A549 (cell line): ENCODE results near the gene PIBF1. TPM values are rescaled to one million over a fixed set of nuclear protein-coding genes. Genes with fewer than 3 reads are reported as not detected.

Experiments used
- ATOH8 ChIP-seq: fragments of 250-450 bp; sonication (Bioruptor Pico); IDR thresholded peaks from 2 replicates; pipeline ENCODE4 v1.5.0; 2020; ENCODE audit warnings: low read depth, mild to moderate bottlenecking, moderate library complexity
- CBX2 ChIP-seq: fragments of 200-600 bp; sonication (generic); IDR thresholded peaks from 2 replicates; pipeline ENCODE4 v1.6.1; 2016; ENCODE audit warnings: low read depth, mild to moderate bottlenecking, borderline replicate concordance
- CHD4 ChIP-seq: fragments of 200-600 bp; sonication (generic); IDR thresholded peaks from 2 replicates; pipeline ENCODE4 v1.6.1; 2016; ENCODE audit warnings: antibody characterized with exemption, mild to moderate bottlenecking, borderline replicate concordance
- E2F6 ChIP-seq: IDR thresholded peaks from 2 replicates; pipeline ENCODE4 v1.6.1; 2012; ENCODE audit warnings: low read depth, borderline replicate concordance
- EP300 ChIP-seq, 2 experiments: fragments of >200 bp; sonication (Bioruptor Twin); formaldehyde crosslinking; IDR thresholded peaks; 2 replicates in 1 of 2; 3 replicates in 1 of 2; pipeline ENCODE4 v1.6.1; 2016 to 2017
- ESRRA ChIP-seq: fragments of 150-350 bp; IDR thresholded peaks from 2 replicates; pipeline ENCODE4 v1.6.1; 2014; ENCODE audit warnings: mild to moderate bottlenecking, low read length, borderline replicate concordance
- FOSB ChIP-seq: fragments of 250-450 bp; sonication (Bioruptor Pico); IDR thresholded peaks from 2 replicates; pipeline ENCODE4 v1.5.0; 2020; ENCODE audit warnings: mild to moderate bottlenecking, moderate library complexity
- HDAC2 ChIP-seq: fragments of 200-600 bp; sonication (generic); IDR thresholded peaks from 2 replicates; pipeline ENCODE4 v1.6.1; 2016
- HES2 ChIP-seq: fragments of >200 bp; sonication (Bioruptor Twin); formaldehyde crosslinking; IDR thresholded peaks from 2 replicates; pipeline ENCODE4 v1.6.1; 2016
- HEYL ChIP-seq: fragments of 250-450 bp; sonication (Bioruptor Pico); IDR thresholded peaks from 2 replicates; pipeline ENCODE4 v1.8.0; 2021; ENCODE audit warnings: mild to moderate bottlenecking, moderate library complexity
- HOXB5 ChIP-seq: fragments of 250-450 bp; sonication (Bioruptor Pico); IDR thresholded peaks from 2 replicates; pipeline ENCODE4 v1.5.0; 2020; ENCODE audit warnings: mild to moderate bottlenecking, moderate library complexity
- KDM5A ChIP-seq: fragments of 200-600 bp; sonication (generic); IDR thresholded peaks from 2 replicates; pipeline ENCODE4 v1.6.1; 2016; ENCODE audit warnings: antibody characterized with exemption, mild to moderate bottlenecking
- MAX ChIP-seq: IDR thresholded peaks from 2 replicates; pipeline ENCODE4 v1.6.1; 2012
- MAZ ChIP-seq: fragments of 150-350 bp; IDR thresholded peaks from 2 replicates; pipeline ENCODE4 v1.6.1; 2014; ENCODE audit warnings: antibody characterized with exemption, low read depth, low read length, borderline replicate concordance
- POLR2A ChIP-seq: IDR thresholded peaks from 2 replicates; pipeline ENCODE4 v1.6.1; 2012; ENCODE audit warnings: mild to moderate bottlenecking, low read length
- RAD21 ChIP-seq, 2 experiments: fragments of >200 bp in 1 of 2; sonication (Bioruptor Twin) in 1 of 2; formaldehyde crosslinking in 1 of 2; IDR thresholded peaks in 1 of 2; conservative IDR thresholded peaks in 1 of 2; 2 replicates in 1 of 2; 3 replicates in 1 of 2; pipeline ENCODE4 v1.6.1; 2012 to 2018; ENCODE audit warnings: inconsistent platforms in 1 of 2
- RCOR1 ChIP-seq: fragments of 150-350 bp; IDR thresholded peaks from 2 replicates; pipeline ENCODE4 v1.6.1; 2014; ENCODE audit warnings: antibody characterized with exemption, low read length, low read depth
- REST ChIP-seq: fragments of 200-600 bp; sonication (generic); IDR thresholded peaks from 2 replicates; pipeline ENCODE4 v1.6.1; 2016; ENCODE audit warnings: antibody characterized with exemption, mild to moderate bottlenecking, moderate library complexity
- RNF2 ChIP-seq: fragments of 200-600 bp; sonication (generic); IDR thresholded peaks from 2 replicates; pipeline ENCODE4 v1.6.1; 2016; ENCODE audit warnings: low read depth, mild to moderate bottlenecking, antibody characterized with exemption, moderate library complexity, borderline replicate concordance
- SMC3 ChIP-seq: fragments of >200 bp; sonication (Bioruptor Twin); formaldehyde crosslinking; IDR thresholded peaks from 3 replicates; pipeline ENCODE4 v1.6.1; 2018; ENCODE audit warnings: inconsistent platforms
- SREBF2 ChIP-seq: fragments of 450-650 bp; IDR thresholded peaks from 2 replicates; pipeline ENCODE4 v1.6.1; 2014; ENCODE audit warnings: mild to moderate bottlenecking, moderate library complexity
- USF2 ChIP-seq: fragments of 450-650 bp; IDR thresholded peaks from 2 replicates; pipeline ENCODE4 v1.6.1; 2014; ENCODE audit warnings: antibody characterized with exemption
- ZSCAN20 ChIP-seq: fragments of 250-450 bp; sonication (Bioruptor Pico); IDR thresholded peaks from 2 replicates; pipeline ENCODE4 v1.8.0; 2022; ENCODE audit warnings: mild to moderate bottlenecking, moderate library complexity
- polyA plus RNA-seq, 4 experiments: library from polyadenylated mRNA; depleted of rRNA in 3 of 4; stranded (reverse); fragments of >200 nt; fragmentation: RNase III in 1 of 4; extraction: RNeasy Plus Mini Kit Qiagen cat#74134 plus additional on column Dnase treatment in 1 of 4; gene quantifications; 2 replicates in 3 of 4; 3 replicates in 1 of 4; pipeline ENCODE4 v1.2.3, GENCODE V29; 2011 to 2017

The PIBF1 gene
- polyA plus RNA-seq, 2 of the 4 experiments (the other 2 are of a cell fraction): 5.0 to 10.6 TPM

- no peak for TF ChIP-seq HOXB5 (CRISPR knock-in tag)
- no peak for TF ChIP-seq RNF2
- TF ChIP-seq HES2: no peak
- TF ChIP-seq USF2: no peak
- no peak for TF ChIP-seq ESRRA
- no peak for TF ChIP-seq SREBF2
- no peak for TF ChIP-seq FOSB (CRISPR knock-in tag)
- no peak for TF ChIP-seq ATOH8 (CRISPR knock-in tag)
- peak; percentile 69 for TF ChIP-seq REST
- no peak for TF ChIP-seq EP300 (IDR thresholded peaks at IDR 0.05)
- TF ChIP-seq SMC3: no peak
- TF ChIP-seq RCOR1: no peak
- no peak for TF ChIP-seq RAD21 (conservative IDR thresholded peaks at IDR 0.05 in 1 of 2, IDR thresholded peaks at IDR 0.05 in 1 of 2)
- TF ChIP-seq CBX2: no peak
- TF ChIP-seq MAX: peak; percentile 57; the same call in 1 of the 2 replicates
- TF ChIP-seq HDAC2: no peak
- TF ChIP-seq E2F6: no peak
- no peak for TF ChIP-seq HEYL
- no peak for TF ChIP-seq CHD4
- no peak for TF ChIP-seq MAZ
- no peak for TF ChIP-seq ZSCAN20 (CRISPR knock-in tag)
- peak; percentile 72 for TF ChIP-seq KDM5A
- peak; percentile 46; the same call in 1 of the 2 replicates for TF ChIP-seq POLR2A
Measured at GRCh38 chr13:72781451-72782439, at the start of gene PIBF1, which contains the start of gene DIS3 (continued).
